Measurements from ENCODE around the gene ZFYVE21.

Gene ZFYVE21

GRCh38 chr14:103715052-103716000 is at the start of gene ZFYVE21, which contains the start of gene XRCC3:
TSS of gene ZFYVE21 (plus strand) at chr14:103715810. CDS start at chr14:103715842, 32 bp downstream.
TSS of gene XRCC3 (minus strand) at chr14:103715451. CDS start at chr14:103711087, 4,364 bp downstream.
- H3K4me3 ChIP-seq (ENCODE audit: low read depth in 1 of 2, low read length in 2 of 2) = peak within 1 kb of the TSS; percentile 56 to 84
- no peaks in the 10 kb centered on the region for H3K27me3 ChIP-seq (ENCODE audit: low read depth, low read length)
- H3K27ac ChIP-seq (ENCODE audit: low read length) = no peak within 1 kb of the TSS
- H3K4me1 ChIP-seq (ENCODE audit: control insufficient read depth in 1 of 2, insufficient read depth in 2 of 2, low read length in 2 of 2) = peaks cover 8 to 49% of the 10 kb centered on the region in 2 donors
- no peaks in the 10 kb centered on the region for H3K9me3 ChIP-seq (ENCODE audit: control insufficient read depth in 1 of 2, low read length in 2 of 2)
- no peaks in the 10 kb centered on the region for H3K36me3 ChIP-seq (ENCODE audit: control insufficient read depth in 1 of 2, insufficient read depth in 2 of 2, low read length in 2 of 2)

GRCh38 chr14:103667671-103668070 is 47.9 kb upstream of the ZFYVE21 start:
- Histone ChIP-seq H3K4me3 (ENCODE audit: low read depth in 1 of 2, low read length in 2 of 2) (no peak overlapping the region), H3K9me3 (ENCODE audit: control insufficient read depth in 1 of 2, low read length in 2 of 2) (no peaks in the 10 kb centered on the region), H3K27me3 (ENCODE audit: low read depth, low read length) (no peaks in the 10 kb centered on the region), H3K27ac (ENCODE audit: low read length) (no peak overlapping the region), H3K4me1 (ENCODE audit: control insufficient read depth in 1 of 2, insufficient read depth in 2 of 2, low read length in 2 of 2) (peaks cover 0 to 5% of the 10 kb centered on the region in 2 donors), H3K36me3 (ENCODE audit: control insufficient read depth in 1 of 2, insufficient read depth in 2 of 2, low read length in 2 of 2) (peaks cover 42 to 73% of the 10 kb centered on the region in 2 donors)

- H3K27ac ChIP-seq (ENCODE audit: low read length) = no peak overlapping the region
- H3K36me3 ChIP-seq (ENCODE audit: control insufficient read depth in 1 of 2, insufficient read depth in 2 of 2, low read length in 2 of 2) = peaks cover 45 to 72% of the 10 kb centered on the region in 2 donors
- no peak overlapping the region for H3K4me3 ChIP-seq (ENCODE audit: low read depth in 1 of 2, low read length in 2 of 2)
- H3K9me3 ChIP-seq (ENCODE audit: control insufficient read depth in 1 of 2, low read length in 2 of 2) = no peaks in the 10 kb centered on the region
- H3K4me1 ChIP-seq (ENCODE audit: control insufficient read depth in 1 of 2, insufficient read depth in 2 of 2, low read length in 2 of 2) = peaks cover 0 to 5% of the 10 kb centered on the region in 2 donors
- H3K27me3 ChIP-seq (ENCODE audit: low read depth, low read length) = no peaks in the 10 kb centered on the region
Measured at GRCh38 chr14:103668117-103668516, 47.5 kb upstream of the ZFYVE21 start.

- no peaks in the 10 kb centered on the region for H3K27me3 ChIP-seq (ENCODE audit: low read depth, low read length)
- no peak overlapping the region for H3K27ac ChIP-seq (ENCODE audit: low read length)
- H3K36me3 ChIP-seq (ENCODE audit: control insufficient read depth in 1 of 2, insufficient read depth in 2 of 2, low read length in 2 of 2) = peaks cover 55 to 74% of the 10 kb centered on the region in 2 donors
- H3K9me3 ChIP-seq (ENCODE audit: control insufficient read depth in 1 of 2, low read length in 2 of 2) = no peaks in the 10 kb centered on the region
- H3K4me3 ChIP-seq (ENCODE audit: low read depth in 1 of 2, low read length in 2 of 2) = no peak overlapping the region
- no peaks in the 10 kb centered on the region for H3K4me1 ChIP-seq (ENCODE audit: control insufficient read depth in 1 of 2, insufficient read depth in 2 of 2, low read length in 2 of 2)
Measured at GRCh38 chr14:103669370-103669769, 46.2 kb upstream of the ZFYVE21 start.

- no peaks in the 10 kb centered on the region for H3K27me3 ChIP-seq (ENCODE audit: low read depth, low read length)
- no peak overlapping the region for H3K4me3 ChIP-seq (ENCODE audit: low read depth in 1 of 2, low read length in 2 of 2)
- H3K27ac ChIP-seq (ENCODE audit: low read length) = no peak overlapping the region
- no peaks in the 10 kb centered on the region for H3K4me1 ChIP-seq (ENCODE audit: control insufficient read depth in 1 of 2, insufficient read depth in 2 of 2, low read length in 2 of 2)
- H3K36me3 ChIP-seq (ENCODE audit: control insufficient read depth in 1 of 2, insufficient read depth in 2 of 2, low read length in 2 of 2) = peaks cover 78 to 84% of the 10 kb centered on the region in 2 donors
- H3K9me3 ChIP-seq (ENCODE audit: control insufficient read depth in 1 of 2, low read length in 2 of 2) = no peaks in the 10 kb centered on the region
Measured at GRCh38 chr14:103671911-103672310, 43.7 kb upstream of the ZFYVE21 start.

- Histone ChIP-seq H3K36me3 (ENCODE audit: control insufficient read depth in 1 of 2, insufficient read depth in 2 of 2, low read length in 2 of 2) (peaks cover 80 to 85% of the 10 kb centered on the region in 2 donors), H3K27ac (ENCODE audit: low read length) (no peak overlapping the region), H3K9me3 (ENCODE audit: control insufficient read depth in 1 of 2, low read length in 2 of 2) (no peaks in the 10 kb centered on the region), H3K27me3 (ENCODE audit: low read depth, low read length) (no peaks in the 10 kb centered on the region), H3K4me3 (ENCODE audit: low read depth in 1 of 2, low read length in 2 of 2) (no peak overlapping the region), H3K4me1 (ENCODE audit: control insufficient read depth in 1 of 2, insufficient read depth in 2 of 2, low read length in 2 of 2) (no peaks in the 10 kb centered on the region)
Measured at GRCh38 chr14:103675957-103676356, 39.7 kb upstream of the ZFYVE21 start.

- H3K36me3 ChIP-seq (ENCODE audit: control insufficient read depth in 1 of 2, insufficient read depth in 2 of 2, low read length in 2 of 2) = peaks cover 75 to 78% of the 10 kb centered on the region in 2 donors
- no peak overlapping the region for H3K4me3 ChIP-seq (ENCODE audit: low read depth in 1 of 2, low read length in 2 of 2)
- H3K27ac ChIP-seq (ENCODE audit: low read length) = no peak overlapping the region
- H3K4me1 ChIP-seq (ENCODE audit: control insufficient read depth in 1 of 2, insufficient read depth in 2 of 2, low read length in 2 of 2) = no peaks in the 10 kb centered on the region
- H3K9me3 ChIP-seq (ENCODE audit: control insufficient read depth in 1 of 2, low read length in 2 of 2) = no peaks in the 10 kb centered on the region
- H3K27me3 ChIP-seq (ENCODE audit: low read depth, low read length) = no peaks in the 10 kb centered on the region
Measured at GRCh38 chr14:103676881-103677675, 38.5 kb upstream of the ZFYVE21 start.

GRCh38 chr14:103679351-103679750 is 36.3 kb upstream of the ZFYVE21 start:
- Histone ChIP-seq H3K27ac (ENCODE audit: low read length) (no peak overlapping the region), H3K36me3 (ENCODE audit: control insufficient read depth in 1 of 2, insufficient read depth in 2 of 2, low read length in 2 of 2) (peaks cover 72 to 74% of the 10 kb centered on the region in 2 donors), H3K4me3 (ENCODE audit: low read depth in 1 of 2, low read length in 2 of 2) (no peak overlapping the region), H3K9me3 (ENCODE audit: control insufficient read depth in 1 of 2, low read length in 2 of 2) (no peaks in the 10 kb centered on the region), H3K27me3 (ENCODE audit: low read depth, low read length) (no peaks in the 10 kb centered on the region), H3K4me1 (ENCODE audit: control insufficient read depth in 1 of 2, insufficient read depth in 2 of 2, low read length in 2 of 2) (no peaks in the 10 kb centered on the region)

- Histone ChIP-seq H3K4me3 (ENCODE audit: low read depth in 1 of 2, low read length in 2 of 2) (no peak overlapping the region), H3K27ac (ENCODE audit: low read length) (no peak overlapping the region), H3K9me3 (ENCODE audit: control insufficient read depth in 1 of 2, low read length in 2 of 2) (no peaks in the 10 kb centered on the region), H3K36me3 (ENCODE audit: control insufficient read depth in 1 of 2, insufficient read depth in 2 of 2, low read length in 2 of 2) (peaks cover 70 to 74% of the 10 kb centered on the region in 2 donors), H3K4me1 (ENCODE audit: control insufficient read depth in 1 of 2, insufficient read depth in 2 of 2, low read length in 2 of 2) (peaks cover 0 to 8% of the 10 kb centered on the region in 2 donors), H3K27me3 (ENCODE audit: low read depth, low read length) (no peaks in the 10 kb centered on the region)
Measured at GRCh38 chr14:103680491-103681231, 34.9 kb upstream of the ZFYVE21 start.

- Histone ChIP-seq H3K4me1 (ENCODE audit: control insufficient read depth in 1 of 2, insufficient read depth in 2 of 2, low read length in 2 of 2) (peaks cover 0 to 8% of the 10 kb centered on the region in 2 donors), H3K4me3 (ENCODE audit: low read depth in 1 of 2, low read length in 2 of 2) (no peak overlapping the region), H3K27me3 (ENCODE audit: low read depth, low read length) (no peaks in the 10 kb centered on the region), H3K36me3 (ENCODE audit: control insufficient read depth in 1 of 2, insufficient read depth in 2 of 2, low read length in 2 of 2) (peaks cover 60 to 63% of the 10 kb centered on the region in 2 donors), H3K9me3 (ENCODE audit: control insufficient read depth in 1 of 2, low read length in 2 of 2) (no peaks in the 10 kb centered on the region), H3K27ac (ENCODE audit: low read length) (no peak overlapping the region)
Measured at GRCh38 chr14:103683139-103683538, 32.5 kb upstream of the ZFYVE21 start.
